Sigmoid colon (tissue), 7 donors: ENCODE data around the gene HOXD3. TPM values are rescaled to one million over a fixed set of nuclear protein-coding genes. Genes with fewer than 3 reads are reported as not detected.
A peak's percentile ranks its signal among the peaks of the same experiment; 100 is the strongest.

Source experiments
- DNase-seq: peaks from one replicate; pipeline ENCODE4 v3.0.0-alpha.2; 2019
- H3K27ac ChIP-seq, 4 donors: fragments of 200-600 bp; sonication (generic); one replicate each; pipeline ENCODE4 v1.5.1; 2016 to 2019; ENCODE audit warnings: mild to moderate bottlenecking in 1 of 4
- H3K27me3 ChIP-seq, 3 donors: fragments of 200-600 bp; sonication (generic); one replicate each; pipeline ENCODE4 v1.5.1; 2019; ENCODE audit warnings: mild to moderate bottlenecking in 1 of 3
- H3K36me3 ChIP-seq, 4 donors: fragments of 200-600 bp; sonication (generic); one replicate each; pipeline ENCODE4 v1.5.1; 2016 to 2019
- H3K4me1 ChIP-seq, 4 donors: fragments of 200-600 bp; sonication (generic); one replicate each; pipeline ENCODE4 v1.5.1; 2017 to 2019
- H3K4me3 ChIP-seq, 4 donors: fragments of 200-600 bp; sonication (generic); one replicate each; pipeline ENCODE4 v1.5.1; 2017 to 2019; ENCODE audit warnings: mild to moderate bottlenecking in 2 of 4, moderate library complexity in 1 of 4
- H3K9me3 ChIP-seq, 4 donors: fragments of 200-600 bp in 3 of 4; sonication (generic) in 3 of 4; one replicate each; pipeline versions ENCODE4 v1.5.1 to v1.6.1; 2013 to 2019
- EP300 ChIP-seq, 4 donors: sonication (generic); formaldehyde crosslinking; IDR thresholded peaks; one replicate each; pipeline ENCODE4 v1.6.1; 2017; ENCODE audit warnings: antibody characterized with exemption in 4 of 4
- POLR2A ChIP-seq, 2 donors: fragments of 450-650 bp; IDR thresholded peaks; one replicate each; pipeline ENCODE4 v1.6.1; 2016; ENCODE audit warnings: antibody characterized with exemption in 2 of 2, mild to moderate bottlenecking in 2 of 2, moderate library complexity in 2 of 2
- POLR2AphosphoS5 ChIP-seq, 4 donors: sonication (generic); formaldehyde crosslinking; IDR thresholded peaks; one replicate each; pipeline ENCODE4 v1.6.1; 2017; ENCODE audit warnings: antibody characterized with exemption in 4 of 4
- WGBS, 2 donors: extraction: QIAGEN DNeasy Blood & Tissue Kit; methylation state at CpG; one replicate each; pipeline ENCODE4 v1.1.7; 2013; 5-methylcytosine and 5-hydroxymethylcytosine counted together
- intact Hi-C: fragments of 100-400 bp; cut with DNase I; formaldehyde crosslinking; loops from one replicate; pipeline ENCODE4 v1.15.1; 2023
- polyA plus RNA-seq, 3 donors: library from polyadenylated mRNA; stranded (reverse); fragments of 200-250 nt; gene quantifications; one replicate each; pipeline ENCODE4 v1.2.3, GENCODE V29; 2013
- total RNA-seq, 4 donors: library from RNA; depleted of rRNA; stranded (reverse); fragments of >200 nt; gene quantifications; one replicate each; pipeline ENCODE4 v1.1.0, GENCODE V29; 2016
- TF ChIP-seq, protein P1 (sequence below), 4 experiments: fragments of 450-650 bp in 3 of 4; fragments of 200-600 bp in 1 of 4; IDR thresholded peaks; one replicate each; pipeline ENCODE4 v1.5.1; 2016 to 2019; ENCODE audit warnings: antibody characterized with exemption in 4 of 4, mild to moderate bottlenecking in 3 of 4, moderate library complexity in 2 of 4
- donor health status: healthy with polysubstance abuse.
- donor health status: Bipolar disorder and iron deficiency.
- donor health status: healthy.

Gene HOXD3
- total and polyA plus RNA-seq, 7 donors = 0.60 to 4.6 (median 1.4) TPM

DNA sequence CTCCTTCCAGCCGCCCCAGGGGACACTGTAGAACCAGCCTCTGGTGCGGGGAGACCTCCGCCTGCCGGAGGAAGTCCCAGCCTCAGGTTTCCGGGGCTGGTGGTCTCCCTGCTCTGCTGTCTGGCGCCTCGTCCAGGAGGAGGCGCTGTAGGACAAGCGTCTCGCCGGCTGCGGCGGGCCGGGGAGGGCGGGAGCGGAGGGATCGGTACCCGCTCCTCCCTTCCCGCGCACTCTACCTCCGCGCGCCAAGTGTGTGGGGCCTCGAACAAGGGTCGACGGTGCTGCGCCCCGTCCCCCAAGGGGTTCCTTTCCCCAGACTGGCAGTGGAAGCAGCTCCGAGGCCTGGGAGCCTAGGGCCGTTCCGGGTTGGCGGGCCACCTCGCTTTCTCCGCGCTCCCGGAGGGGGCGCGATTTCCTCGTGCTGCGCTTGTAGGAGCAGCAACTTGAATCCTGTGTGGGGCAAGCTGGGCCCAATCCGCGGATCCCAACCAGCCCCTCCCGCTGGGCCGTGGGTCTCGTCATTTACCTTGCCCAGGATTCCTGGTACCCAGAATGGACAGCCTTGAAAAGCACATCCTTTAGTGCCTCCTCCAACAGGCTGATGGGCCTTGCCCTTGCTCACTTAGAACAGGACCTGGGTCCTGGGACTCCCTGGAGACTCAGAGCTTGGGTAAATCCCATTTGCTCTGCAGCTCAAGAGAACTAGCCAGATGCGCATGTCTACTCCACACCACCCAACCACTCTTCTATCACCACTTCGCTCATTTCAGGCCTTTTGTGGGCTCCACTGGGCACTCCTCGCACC lies 16.4 kb upstream of the HOXD3 start:
- peaks cover 3 to 69% (median 51%) of the 10 kb centered on the region in 3 donors for H3K27me3 ChIP-seq
- WGBS, 2 donors = 7 to 8% methylated on average over 48 of the region's 48 CpGs
- peak overlapping the region; percentile 39 to 52 (median 50) for H3K4me3 ChIP-seq
- H3K36me3 ChIP-seq = no peaks in the 10 kb centered on the region
- TF ChIP-seq, protein P1, sequence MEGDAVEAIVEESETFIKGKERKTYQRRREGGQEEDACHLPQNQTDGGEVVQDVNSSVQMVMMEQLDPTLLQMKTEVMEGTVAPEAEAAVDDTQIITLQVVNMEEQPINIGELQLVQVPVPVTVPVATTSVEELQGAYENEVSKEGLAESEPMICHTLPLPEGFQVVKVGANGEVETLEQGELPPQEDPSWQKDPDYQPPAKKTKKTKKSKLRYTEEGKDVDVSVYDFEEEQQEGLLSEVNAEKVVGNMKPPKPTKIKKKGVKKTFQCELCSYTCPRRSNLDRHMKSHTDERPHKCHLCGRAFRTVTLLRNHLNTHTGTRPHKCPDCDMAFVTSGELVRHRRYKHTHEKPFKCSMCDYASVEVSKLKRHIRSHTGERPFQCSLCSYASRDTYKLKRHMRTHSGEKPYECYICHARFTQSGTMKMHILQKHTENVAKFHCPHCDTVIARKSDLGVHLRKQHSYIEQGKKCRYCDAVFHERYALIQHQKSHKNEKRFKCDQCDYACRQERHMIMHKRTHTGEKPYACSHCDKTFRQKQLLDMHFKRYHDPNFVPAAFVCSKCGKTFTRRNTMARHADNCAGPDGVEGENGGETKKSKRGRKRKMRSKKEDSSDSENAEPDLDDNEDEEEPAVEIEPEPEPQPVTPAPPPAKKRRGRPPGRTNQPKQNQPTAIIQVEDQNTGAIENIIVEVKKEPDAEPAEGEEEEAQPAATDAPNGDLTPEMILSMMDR (IDR thresholded peaks at IDR 0.05) = peak; percentile 87 to 96 (median 95)
- no peak for TF ChIP-seq EP300 (IDR thresholded peaks at IDR 0.05)
- intact Hi-C loops = loop anchor here (1.0 to 10.0 kb wide), 4 partner anchors 315 to 674 kb away; no protein-coding TSS in a partner anchor
- H3K27ac ChIP-seq = peak overlapping the region; percentile 49 to 87 (median 54)
- no peaks in the 10 kb centered on the region for H3K9me3 ChIP-seq
- DNase-seq = peak; percentile 87
- peaks cover 0 to 30% (median 24%) of the 10 kb centered on the region in 4 donors for H3K4me1 ChIP-seq

DNA sequence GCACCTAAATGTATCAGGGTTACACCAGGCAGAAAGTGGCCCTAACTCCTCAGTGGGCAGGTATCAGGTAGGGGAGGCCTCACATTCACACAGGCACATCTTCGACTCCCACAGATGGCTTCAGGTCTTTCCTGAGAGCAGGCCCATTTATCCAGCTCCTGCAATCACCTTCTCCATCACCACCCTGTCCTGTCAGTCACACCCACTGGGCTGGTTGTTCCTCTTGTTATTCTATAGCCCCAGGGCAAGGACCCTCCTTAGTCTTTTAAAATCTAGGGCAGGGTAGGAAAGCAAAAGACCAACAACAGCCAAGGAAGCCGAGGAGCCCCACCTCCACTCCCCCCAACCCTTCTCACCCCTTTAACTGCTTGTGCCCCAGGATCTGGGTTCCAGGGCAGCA lies 14.8 kb upstream of the HOXD3 start:
- Histone ChIP-seq H3K9me3 (no peaks in the 10 kb centered on the region), H3K27ac (no peak overlapping the region), H3K27me3 (peaks cover 8 to 69% (median 53%) of the 10 kb centered on the region in 3 donors), H3K4me1 (peaks cover 0 to 27% (median 19%) of the 10 kb centered on the region in 4 donors), H3K36me3 (no peaks in the 10 kb centered on the region), H3K4me3 (no peak overlapping the region)
- TF ChIP-seq, protein P1 (IDR thresholded peaks at IDR 0.05) = no peak
- TF ChIP-seq EP300 (IDR thresholded peaks at IDR 0.05) (no peak), POLR2AphosphoS5 (IDR thresholded peaks at IDR 0.05) (no peak), POLR2A (IDR thresholded peaks at IDR 0.05) (no peak)
- intact Hi-C loops = loop anchor here (10.0 kb wide), 1 partner anchor 673 kb away; no protein-coding TSS in a partner anchor
- peak; percentile 19 for DNase-seq
- WGBS, 2 donors = 86 to 88% methylated on average over 2 of the region's 2 CpGs

DNA sequence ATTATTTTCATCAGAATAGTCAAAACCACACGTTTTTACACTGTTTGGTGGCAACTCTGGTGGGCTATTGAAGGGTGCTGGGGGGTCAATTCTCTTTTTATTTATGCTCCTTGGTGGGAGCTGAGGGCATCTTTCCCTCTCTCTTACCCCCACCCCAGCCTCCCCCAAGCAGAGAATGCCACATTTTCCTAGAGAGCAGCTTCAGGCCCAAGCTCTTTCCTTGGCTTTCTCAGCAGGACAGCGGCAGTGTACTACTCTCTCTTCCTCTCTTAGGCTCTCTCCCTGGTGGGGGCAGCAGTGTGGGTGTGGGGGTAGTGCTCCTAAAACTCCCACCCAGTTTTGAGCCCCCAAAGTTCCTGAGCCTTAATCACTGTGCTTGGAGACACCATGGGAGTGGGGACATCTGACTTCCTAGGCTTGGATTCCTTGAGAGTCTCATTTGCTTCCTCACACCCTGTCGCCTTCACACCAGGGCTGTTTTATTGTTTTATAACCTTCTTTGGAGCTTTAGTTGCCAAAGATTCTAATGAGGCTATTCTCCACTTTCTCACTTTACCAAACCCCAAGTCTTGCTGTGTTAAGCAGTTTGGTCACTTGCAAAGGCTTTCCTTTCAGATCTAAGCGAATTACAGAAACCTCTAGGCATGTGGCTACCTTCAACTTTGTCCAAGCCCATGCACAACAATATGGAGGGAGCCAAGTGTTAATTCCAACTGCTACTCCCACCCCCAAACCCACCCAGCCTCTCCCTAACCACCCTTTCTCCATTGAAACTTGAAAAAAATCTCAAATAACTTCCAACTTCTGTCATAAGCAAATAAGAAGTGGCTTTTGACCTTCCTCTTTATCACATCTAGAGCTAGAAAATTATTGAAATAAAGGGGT lies 11.8 kb upstream of the HOXD3 start:
- peaks cover 7 to 69% (median 55%) of the 10 kb centered on the region in 3 donors for H3K27me3 ChIP-seq
- intact Hi-C loops = loop anchor here (10.0 kb wide), 1 partner anchor 669 kb away; no protein-coding TSS in a partner anchor

DNA sequence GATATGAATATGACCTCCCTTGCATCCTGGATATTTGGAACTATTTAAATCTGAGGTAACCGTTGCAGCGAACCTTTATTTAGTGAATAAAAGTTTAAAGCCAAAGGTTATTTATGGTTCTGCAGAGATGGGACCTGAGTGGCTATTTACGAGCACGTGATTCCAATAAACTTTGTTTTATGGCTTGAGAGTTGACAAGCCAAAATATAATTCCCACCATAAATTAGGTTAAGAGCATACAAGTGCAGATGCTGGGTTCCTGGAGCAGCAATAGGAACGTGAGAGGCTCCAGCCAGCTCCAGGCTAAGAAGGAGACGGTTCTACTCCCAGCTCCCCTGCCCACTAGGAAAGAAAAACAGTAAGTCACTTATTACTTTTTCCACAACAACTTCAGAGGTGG lies 11.0 kb upstream of the HOXD3 start:
- no peak for DNase-seq
- Histone ChIP-seq H3K27ac (no peak overlapping the region), H3K27me3 (peaks cover 7 to 70% (median 55%) of the 10 kb centered on the region in 3 donors), H3K4me3 (no peak overlapping the region), H3K4me1 (peaks cover 0 to 8% (median under 1%) of the 10 kb centered on the region in 4 donors), H3K9me3 (no peaks in the 10 kb centered on the region), H3K36me3 (no peaks in the 10 kb centered on the region)
- 7 to 24% methylated on average over 6 of the region's 6 CpGs for WGBS, 2 donors
- intact Hi-C loops = loop anchor here (10.0 kb wide), 1 partner anchor 669 kb away; no protein-coding TSS in a partner anchor
- TF ChIP-seq POLR2AphosphoS5 (IDR thresholded peaks at IDR 0.05) (peak in 1 of 4 donors; percentile 11), POLR2A (IDR thresholded peaks at IDR 0.05) (no peak), EP300 (IDR thresholded peaks at IDR 0.05) (no peak)
- TF ChIP-seq, protein P1 (IDR thresholded peaks at IDR 0.05) = no peak

More for the DNA sequence above, 11.8 kb upstream of the HOXD3 start:
- Histone ChIP-seq H3K4me1 (peaks cover 0 to 13% (median 7%) of the 10 kb centered on the region in 4 donors), H3K27ac (no peak overlapping the region), H3K9me3 (no peaks in the 10 kb centered on the region), H3K36me3 (no peaks in the 10 kb centered on the region), H3K4me3 (no peak overlapping the region)
- WGBS, 2 donors = 47 to 56% methylated on average over 4 of the region's 4 CpGs
- DNase-seq = no peak
- TF ChIP-seq EP300 (IDR thresholded peaks at IDR 0.05) (no peak), POLR2AphosphoS5 (IDR thresholded peaks at IDR 0.05) (no peak)
